Endodermal cell (in vitro differentiated cells): ENCODE results near the gene FAXC. TPM values are rescaled to one million over a fixed set of nuclear protein-coding genes. Genes with fewer than 3 reads are reported as not detected.

Experiments
- DNase-seq: peaks from one replicate; pipeline ENCODE4 v3.0.0-alpha.2; 2017
- H3K27ac ChIP-seq: 2 replicates; pipeline ENCODE4 v1.5.1; 2013; ENCODE audit warnings: mild to moderate bottlenecking, low read depth, low read length, moderate library complexity
- H3K27me3 ChIP-seq: 2 replicates; pipeline ENCODE4 v1.6.1; 2013; ENCODE audit warnings: mild to moderate bottlenecking, low read length, moderate library complexity; ENCODE audit not compliant: insufficient read depth, control insufficient read depth, poor library complexity, severe bottlenecking
- H3K36me3 ChIP-seq: 2 replicates; pipeline ENCODE4 v1.7.0; 2013; ENCODE audit warnings: mild to moderate bottlenecking, low read length, moderate library complexity; ENCODE audit not compliant: control insufficient read depth, insufficient read depth
- H3K4me1 ChIP-seq: one replicate; pipeline ENCODE4 v1.7.0; 2013; ENCODE audit warnings: low read length; ENCODE audit not compliant: control insufficient read depth, insufficient read depth
- H3K4me3 ChIP-seq: 2 replicates; pipeline ENCODE4 v1.5.1; 2013; ENCODE audit warnings: mild to moderate bottlenecking, low read length, moderate library complexity
- H3K9ac ChIP-seq: 2 replicates; pipeline ENCODE4 v1.6.1; 2013; ENCODE audit warnings: mild to moderate bottlenecking, low read length, moderate library complexity; ENCODE audit not compliant: poor library complexity, severe bottlenecking; ENCODE audit errors: extremely low read depth
- H3K9me3 ChIP-seq: 2 replicates; pipeline ENCODE4 v1.6.1; 2013; ENCODE audit warnings: mild to moderate bottlenecking, low read length, moderate library complexity; ENCODE audit not compliant: control insufficient read depth
- H3K27ac Mint-ChIP-seq: 2 replicates; pipeline ENCODE4 v1.8.0; 2020; ENCODE audit warnings: mixed read lengths
- H3K27me3 Mint-ChIP-seq: 2 replicates; pipeline ENCODE4 v1.8.0; 2021; ENCODE audit warnings: mild to moderate bottlenecking, mixed read lengths; ENCODE audit not compliant: insufficient read depth
- H3K36me3 Mint-ChIP-seq: 2 replicates; pipeline ENCODE4 v1.8.0; 2020; ENCODE audit warnings: low read depth, mixed read lengths
- H3K4me1 Mint-ChIP-seq: 2 replicates; pipeline ENCODE4 v1.8.0; 2020; ENCODE audit warnings: mixed read lengths
- H3K4me3 Mint-ChIP-seq: 2 replicates; pipeline ENCODE4 v1.8.0; 2020; ENCODE audit warnings: mild to moderate bottlenecking, moderate library complexity, mixed read lengths
- H3K9me3 Mint-ChIP-seq: 2 replicates; pipeline ENCODE4 v1.8.0; 2020; ENCODE audit warnings: mild to moderate bottlenecking, mixed read lengths
- WGBS, 2 experiments: methylation state at CpG; one replicate each; pipeline versions ENCODE4 v1.1.5 to v1.1.7; 2013; ENCODE audit warnings: missing lambda C conversion rate in 2 of 2, mixed read lengths in 1 of 2; ENCODE audit not compliant: insufficient coverage in 1 of 2, insufficient read length in 1 of 2; 5-methylcytosine and 5-hydroxymethylcytosine counted together
- total RNA-seq, 2 donors: library from RNA; stranded (reverse); fragmentation: NEBNext Ultra II Directional in 1 of 2; extraction: Animal tissue kit (Norgen Biotek cat#: 25700) in 1 of 2; gene quantifications; 2 replicates in 1 of 2; 3 replicates in 1 of 2; pipeline ENCODE4 v1.2.1, GENCODE V29; 2021
- TF ChIP-seq, protein P1 (sequence below): fragments of 200-600 bp; sonication (generic); conservative IDR thresholded peaks from 2 replicates; pipeline ENCODE4 v1.5.0; 2021; ENCODE audit warnings: antibody characterized with exemption, mild to moderate bottlenecking

Gene FAXC
- total RNA-seq, 2 donors from 2014 or later, result 8.8 to 19.5 TPM

DNA sequence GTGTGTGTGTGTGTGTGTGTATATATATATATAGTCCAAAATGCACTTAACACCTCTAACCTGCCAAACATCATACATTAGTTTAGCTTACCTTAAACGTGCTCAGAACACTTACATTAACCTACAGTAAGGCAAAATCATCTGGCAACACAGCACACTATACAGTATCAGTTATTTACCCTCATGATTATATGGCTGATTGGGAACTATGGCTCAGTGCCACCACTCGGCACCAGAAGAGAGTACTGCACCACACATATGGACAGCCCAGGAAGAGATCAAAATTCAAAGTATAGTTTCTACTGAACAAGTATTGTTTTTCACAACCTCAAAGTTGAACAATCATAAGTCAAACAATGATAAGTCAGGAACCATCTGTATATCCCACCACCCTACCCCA lies 59.8 kb downstream of the FAXC start:
- peaks cover 3% of the 10 kb centered on the region for H3K36me3 ChIP-seq
- DNase-seq, result no peak
- no peaks in the 10 kb centered on the region for H3K4me1 ChIP-seq
- H3K4me3 ChIP-seq, result no peak overlapping the region
- H3K9me3 Mint-ChIP-seq, result no peaks in the 10 kb centered on the region
- H3K27ac ChIP-seq, result no peak overlapping the region
- peaks cover 3% of the 10 kb centered on the region for H3K36me3 Mint-ChIP-seq
- no peaks in the 10 kb centered on the region for H3K4me1 Mint-ChIP-seq
- H3K27ac Mint-ChIP-seq, result no peak overlapping the region
- no peak overlapping the region for H3K4me3 Mint-ChIP-seq
- TF ChIP-seq, protein P1, sequence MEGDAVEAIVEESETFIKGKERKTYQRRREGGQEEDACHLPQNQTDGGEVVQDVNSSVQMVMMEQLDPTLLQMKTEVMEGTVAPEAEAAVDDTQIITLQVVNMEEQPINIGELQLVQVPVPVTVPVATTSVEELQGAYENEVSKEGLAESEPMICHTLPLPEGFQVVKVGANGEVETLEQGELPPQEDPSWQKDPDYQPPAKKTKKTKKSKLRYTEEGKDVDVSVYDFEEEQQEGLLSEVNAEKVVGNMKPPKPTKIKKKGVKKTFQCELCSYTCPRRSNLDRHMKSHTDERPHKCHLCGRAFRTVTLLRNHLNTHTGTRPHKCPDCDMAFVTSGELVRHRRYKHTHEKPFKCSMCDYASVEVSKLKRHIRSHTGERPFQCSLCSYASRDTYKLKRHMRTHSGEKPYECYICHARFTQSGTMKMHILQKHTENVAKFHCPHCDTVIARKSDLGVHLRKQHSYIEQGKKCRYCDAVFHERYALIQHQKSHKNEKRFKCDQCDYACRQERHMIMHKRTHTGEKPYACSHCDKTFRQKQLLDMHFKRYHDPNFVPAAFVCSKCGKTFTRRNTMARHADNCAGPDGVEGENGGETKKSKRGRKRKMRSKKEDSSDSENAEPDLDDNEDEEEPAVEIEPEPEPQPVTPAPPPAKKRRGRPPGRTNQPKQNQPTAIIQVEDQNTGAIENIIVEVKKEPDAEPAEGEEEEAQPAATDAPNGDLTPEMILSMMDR, result no peak
- H3K27me3 ChIP-seq, result no peaks in the 10 kb centered on the region
- no peaks in the 10 kb centered on the region for H3K27me3 Mint-ChIP-seq
- WGBS, 2 experiments, result 87% methylated on average over 2 of the region's 2 CpGs; no CpG with 5 or more reads in 1 of the 2 experiments
- no peak overlapping the region for H3K9ac ChIP-seq
- no peaks in the 10 kb centered on the region for H3K9me3 ChIP-seq

DNA sequence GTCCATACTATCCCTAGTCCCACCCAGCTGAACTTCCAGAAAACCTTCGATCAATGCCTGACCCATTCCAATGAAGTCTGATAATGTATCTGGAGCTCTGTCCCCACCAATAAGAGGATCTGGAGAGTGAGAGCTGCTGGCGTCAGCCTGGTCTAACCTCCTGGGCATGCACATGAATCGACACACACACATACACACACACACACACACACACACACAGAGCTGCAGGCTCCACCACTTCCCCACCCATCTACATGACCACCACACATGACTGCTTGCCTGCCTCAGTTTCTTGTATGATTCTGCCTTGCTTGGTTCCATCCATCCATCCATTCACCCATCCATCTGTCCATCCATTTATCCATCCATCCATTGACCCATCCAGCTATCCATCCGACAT lies 60.8 kb downstream of the FAXC start:
- Mint-ChIP-seq H3K4me1 (no peaks in the 10 kb centered on the region), H3K27me3 (no peaks in the 10 kb centered on the region), H3K9me3 (no peaks in the 10 kb centered on the region), H3K4me3 (no peak overlapping the region), H3K27ac (no peak overlapping the region), H3K36me3 (peaks cover 3% of the 10 kb centered on the region)
- H3K4me3 ChIP-seq, result no peak overlapping the region
- H3K36me3 ChIP-seq, result peaks cover 3% of the 10 kb centered on the region
- H3K9ac ChIP-seq, result no peak overlapping the region
- no peak overlapping the region for H3K27ac ChIP-seq
- DNase-seq, result no peak
- TF ChIP-seq, protein P1, result no peak
- H3K4me1 ChIP-seq, result no peaks in the 10 kb centered on the region
- WGBS, 2 experiments, result 94 to 100% methylated on average over 1 to 4 of the region's 4 CpGs
- H3K27me3 ChIP-seq, result no peaks in the 10 kb centered on the region
- H3K9me3 ChIP-seq, result no peaks in the 10 kb centered on the region

DNA sequence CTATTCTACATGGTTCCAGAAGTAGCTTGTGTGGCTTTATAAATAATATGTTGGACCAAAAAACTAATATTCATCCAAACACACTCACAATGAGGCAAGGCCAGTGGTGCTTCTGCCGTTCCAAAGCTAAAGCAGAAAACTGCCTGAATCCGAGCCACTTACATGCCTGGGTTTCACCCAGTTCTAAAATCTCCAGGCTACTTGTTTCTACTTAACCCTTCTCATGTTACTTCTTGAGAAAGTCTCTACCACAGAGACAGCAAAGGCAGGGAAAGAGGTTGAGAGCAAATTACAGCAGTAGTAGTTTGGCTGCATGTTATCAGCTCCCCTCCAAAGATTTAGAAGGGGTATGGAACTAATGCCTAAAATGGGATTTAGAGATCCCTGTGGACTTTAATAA lies 62.0 kb downstream of the FAXC start:
- Histone ChIP-seq H3K4me3 (no peak overlapping the region), H3K9me3 (no peaks in the 10 kb centered on the region), H3K4me1 (no peaks in the 10 kb centered on the region), H3K9ac (no peak overlapping the region), H3K27me3 (no peaks in the 10 kb centered on the region), H3K27ac (no peak overlapping the region), H3K36me3 (peaks cover 3% of the 10 kb centered on the region)
- DNase-seq, result no peak
- WGBS, 2 experiments, result 86% methylated on average over 2 of the region's 2 CpGs; no CpG with 5 or more reads in 1 of the 2 experiments
- Mint-ChIP-seq H3K27me3 (no peaks in the 10 kb centered on the region), H3K4me3 (no peak overlapping the region), H3K9me3 (no peaks in the 10 kb centered on the region), H3K4me1 (no peaks in the 10 kb centered on the region), H3K36me3 (peaks cover 3% of the 10 kb centered on the region), H3K27ac (no peak overlapping the region)
- TF ChIP-seq, protein P1, result no peak
